GM12874 (cell line): ENCODE measurements around the gene UNC5CL.

Experiments used
- TF ChIP-seq, protein P1 (sequence below): IDR thresholded peaks from 2 replicates; pipeline ENCODE4 v1.5.1; 2011; ENCODE audit warnings: low read depth, mild to moderate bottlenecking, control low read depth, low read length, moderate library complexity; ENCODE audit not compliant: insufficient read depth

The UNC5CL gene

GRCh38 chr6:40999569-40999968, 39.5 kb downstream of the UNC5CL start:
- TF ChIP-seq, protein P1, sequence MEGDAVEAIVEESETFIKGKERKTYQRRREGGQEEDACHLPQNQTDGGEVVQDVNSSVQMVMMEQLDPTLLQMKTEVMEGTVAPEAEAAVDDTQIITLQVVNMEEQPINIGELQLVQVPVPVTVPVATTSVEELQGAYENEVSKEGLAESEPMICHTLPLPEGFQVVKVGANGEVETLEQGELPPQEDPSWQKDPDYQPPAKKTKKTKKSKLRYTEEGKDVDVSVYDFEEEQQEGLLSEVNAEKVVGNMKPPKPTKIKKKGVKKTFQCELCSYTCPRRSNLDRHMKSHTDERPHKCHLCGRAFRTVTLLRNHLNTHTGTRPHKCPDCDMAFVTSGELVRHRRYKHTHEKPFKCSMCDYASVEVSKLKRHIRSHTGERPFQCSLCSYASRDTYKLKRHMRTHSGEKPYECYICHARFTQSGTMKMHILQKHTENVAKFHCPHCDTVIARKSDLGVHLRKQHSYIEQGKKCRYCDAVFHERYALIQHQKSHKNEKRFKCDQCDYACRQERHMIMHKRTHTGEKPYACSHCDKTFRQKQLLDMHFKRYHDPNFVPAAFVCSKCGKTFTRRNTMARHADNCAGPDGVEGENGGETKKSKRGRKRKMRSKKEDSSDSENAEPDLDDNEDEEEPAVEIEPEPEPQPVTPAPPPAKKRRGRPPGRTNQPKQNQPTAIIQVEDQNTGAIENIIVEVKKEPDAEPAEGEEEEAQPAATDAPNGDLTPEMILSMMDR: peak; percentile 54; the same call in 1 of the 2 replicates

DNA sequence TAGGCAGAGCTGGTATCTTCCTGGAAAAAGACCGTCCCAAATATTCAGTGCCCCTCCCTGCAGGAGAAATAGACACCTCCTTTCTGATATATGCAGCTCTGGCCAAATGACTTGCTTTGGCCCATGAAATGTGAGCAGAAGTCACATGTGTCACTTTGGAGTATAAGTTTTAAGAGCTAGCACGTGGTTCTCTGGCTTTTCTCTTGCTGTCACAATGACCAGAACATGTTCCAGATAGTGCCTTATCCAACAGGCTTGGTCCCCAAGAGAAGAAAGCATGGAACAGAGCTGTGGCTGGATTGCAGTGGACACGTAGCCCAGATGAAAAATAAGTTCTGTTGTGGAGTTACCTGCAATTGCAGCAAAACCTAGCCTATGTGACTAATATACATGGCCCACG, 40.4 kb downstream of the UNC5CL start:
- TF ChIP-seq, protein P1: no peak

DNA sequence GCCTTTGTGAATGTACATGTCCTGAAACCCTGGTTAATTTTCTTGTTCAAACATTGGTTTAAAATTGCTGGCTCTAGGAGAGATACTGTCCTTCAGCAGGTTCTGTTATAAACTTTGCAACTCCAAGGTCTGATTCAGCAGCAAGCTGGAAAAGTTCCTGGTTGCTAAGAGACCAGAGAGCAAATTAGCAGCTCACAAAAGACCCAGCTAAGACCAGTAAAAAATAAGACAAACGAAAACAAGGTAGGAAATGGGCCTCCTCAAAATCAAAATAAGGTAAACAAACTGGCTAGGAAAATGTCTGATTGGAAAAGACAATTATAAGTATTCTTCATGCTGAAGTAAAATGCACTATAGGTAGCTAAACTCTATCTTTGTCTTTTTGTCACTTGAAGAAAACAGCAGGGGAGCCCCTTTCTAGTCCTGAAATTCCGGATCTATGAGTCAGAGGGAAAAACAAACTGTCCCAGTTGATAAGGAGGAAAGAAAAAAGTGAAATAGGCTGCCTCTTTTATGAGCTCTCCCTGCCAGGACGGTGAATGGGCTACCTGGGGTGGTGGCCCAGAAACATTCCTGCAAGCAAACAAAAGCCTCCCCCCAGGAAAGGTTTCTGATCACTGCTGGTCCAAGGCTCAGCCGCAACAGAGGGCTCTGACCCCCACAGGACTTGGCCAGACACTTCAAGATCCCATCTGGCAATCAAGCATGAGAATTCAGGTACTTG, 41.6 kb downstream of the UNC5CL start:
- TF ChIP-seq, protein P1: no peak

GRCh38 chr6:40996591-40997233, 42.3 kb downstream of the UNC5CL start:
- TF ChIP-seq, protein P1: no peak

GRCh38 chr6:40992746-40993145, 46.3 kb downstream of the UNC5CL start:
- TF ChIP-seq, protein P1: no peak

- TF ChIP-seq, protein P1: no peak
Measured at GRCh38 chr6:40990301-40990700, 48.7 kb downstream of the UNC5CL start.

- TF ChIP-seq, protein P1: no peak
Measured at GRCh38 chr6:40989204-40990169, 49.5 kb downstream of the UNC5CL start.
